GM12878 (cell line): Measurements from ENCODE around the gene RREB1.

ENCODE experiments used
- CEBPB ChIP-seq, 2 experiments: fragments of 150-350 bp in 1 of 2; IDR thresholded peaks; 2 replicates each; pipeline ENCODE4 v1.6.1; 2012 to 2014; ENCODE audit warnings: low read depth in 2 of 2, low read length in 2 of 2, borderline replicate concordance in 1 of 2, inconsistent platforms in 1 of 2
- CTCF ChIP-seq, 3 experiments: IDR thresholded peaks in 2 of 3; conservative IDR thresholded peaks in 1 of 3; 2 replicates each; pipeline ENCODE4 v1.5.1; 2011; ENCODE audit warnings: low read depth in 3 of 3, low read length in 3 of 3, mild to moderate bottlenecking in 3 of 3, control low read depth in 2 of 3, moderate library complexity in 2 of 3, inconsistent platforms in 1 of 3, mixed read lengths in 1 of 3; ENCODE audit not compliant: control insufficient read depth in 2 of 3, insufficient read depth in 1 of 3; ENCODE audit errors: extremely low read depth in 1 of 3
- CUX1 ChIP-seq: IDR thresholded peaks from 2 replicates; pipeline ENCODE4 v1.6.1; 2012; ENCODE audit warnings: improper control_type of control experiment, low read depth, low read length; ENCODE audit not compliant: insufficient replicate concordance
- HDAC6 ChIP-seq: fragments of 200-600 bp; sonication (generic); IDR thresholded peaks from one replicate; pipeline ENCODE4 v1.8.0; 2017; ENCODE audit warnings: antibody characterized with exemption; ENCODE audit not compliant: unreplicated experiment
- POLR2A ChIP-seq: IDR thresholded peaks from 2 replicates; pipeline ENCODE4 v1.6.1; 2011; ENCODE audit warnings: low read depth, mild to moderate bottlenecking, low read length
- ZNF592 ChIP-seq: fragments of 450-650 bp; IDR thresholded peaks from 2 replicates; pipeline ENCODE4 v1.6.1; 2017; ENCODE audit warnings: mild to moderate bottlenecking, moderate library complexity

GRCh38 chr6:7172649-7173048 is 64.9 kb downstream of the RREB1 start:
- TF ChIP-seq POLR2A (no peak), ZNF592 (no peak), HDAC6 (no peak), CTCF (IDR thresholded peaks at IDR 0.05 in 2 of 3, conservative IDR thresholded peaks at IDR 0.05 in 1 of 3; ENCODE audit: control insufficient read depth in 2 of 3, extremely low read depth in 1 of 3, insufficient read depth in 1 of 3, low read depth in 3 of 3, low read length in 3 of 3) (no peak), CEBPB (IDR thresholded peaks at IDR 0.05; ENCODE audit: borderline replicate concordance in 1 of 2, low read depth in 2 of 2, low read length in 2 of 2) (no peak), CUX1 (no peak)
